ENCODE data around the gene CDC7. TPM values are rescaled to one million over a fixed set of nuclear protein-coding genes. Genes with fewer than 3 reads are reported as not detected.
A peak's percentile ranks its signal among the peaks of the same experiment; 100 is the strongest.

Gene CDC7
- total and polyA plus RNA-seq, 2 donors (not counting 1 experiment from before 2014, with no cell fraction given), result 3.9 to 7.4 TPM

DNA sequence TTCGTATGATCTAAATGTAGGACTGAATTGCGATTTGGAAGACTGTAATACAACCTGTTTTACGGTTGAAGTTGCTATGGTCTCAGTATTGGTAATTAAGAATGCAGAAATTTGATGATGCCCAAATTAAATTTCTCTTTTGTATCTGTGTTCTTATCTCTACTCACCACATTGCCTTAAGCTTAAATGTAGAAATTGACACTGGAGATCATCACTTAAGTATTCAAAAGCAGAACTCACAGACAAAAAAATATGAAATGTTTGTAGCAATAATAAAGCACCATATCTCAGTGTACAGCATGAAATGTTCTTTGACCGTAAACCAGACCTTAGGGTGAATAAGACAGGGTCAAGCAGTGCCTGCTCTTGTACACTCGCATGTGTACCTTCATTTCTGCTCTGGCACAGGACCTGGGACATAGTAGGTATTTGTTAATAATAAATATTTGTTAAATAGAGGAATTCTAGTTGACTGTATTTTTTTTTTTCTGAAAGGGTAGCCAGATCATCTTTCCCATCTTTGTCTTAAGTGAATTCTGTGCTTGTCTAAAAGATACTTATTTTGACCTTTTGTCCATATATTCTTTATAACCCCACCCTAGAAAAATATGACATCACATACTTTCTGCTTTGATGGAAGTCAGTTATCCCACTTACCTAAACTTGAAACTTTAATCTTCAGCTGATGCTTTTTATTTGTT is 1.5 kb downstream of the CDC7 start:
- H3K9ac ChIP-seq (ENCODE audit: low read length), result peak overlapping the region; percentile 92
- ChIA-PET CTCF (interaction anchor here (2.3 kb wide), 1 partner anchor 10 kb away, joined by 8 read pairs; no protein-coding TSS in a partner anchor), POLR2A (interaction anchor here (1.0 kb wide), 1 partner anchor 23 kb away, joined by 3 read pairs; no protein-coding TSS in a partner anchor)
- peak overlapping the region in 1 of 5 experiments; percentile 91 for H3K4me3 ChIP-seq (ENCODE audit: control extremely low read depth in 1 of 5, extremely low read depth in 1 of 5, insufficient read depth in 1 of 5, low read depth in 2 of 5, low read length in 4 of 5)
- no peaks in the 10 kb centered on the region for H3K27me3 ChIP-seq (replicated peaks in 1 of 4; ENCODE audit: control extremely low read depth in 1 of 4, control insufficient read depth in 3 of 4, insufficient read depth in 4 of 4, low read length in 3 of 4)
- peaks cover 14 to 15% of the 10 kb centered on the region in 2 donors for H3K4me1 ChIP-seq (ENCODE audit: control insufficient read depth in 2 of 2, insufficient read depth in 2 of 2, low read length in 2 of 2)
- ATAC-seq (ENCODE audit: low read depth) (no peak), DNase-seq (no peak)
- no peaks in the 10 kb centered on the region for H3K36me3 ChIP-seq (replicated peaks in 1 of 2; ENCODE audit: control extremely low read depth in 1 of 2, control insufficient read depth in 1 of 2, extremely low read depth in 1 of 2, insufficient read depth in 2 of 2, low read length in 1 of 2)
- H3K79me2 ChIP-seq (ENCODE audit: control insufficient read depth, insufficient read depth, low read length), result peaks cover 17% of the 10 kb centered on the region
- intact Hi-C loops (cut with micrococcal nuclease), result loop anchor here (2.0 to 10.0 kb wide), 5 partner anchors 97 to 1575 kb away; partner anchors contain the start of genes BTBD8, GLMN, HFM1 and MTF2
- H3K27ac Mint-ChIP-seq, result no peak overlapping the region
- H2AFZ ChIP-seq (ENCODE audit: insufficient read depth, low read depth, low read length, poor library complexity, severe bottlenecking), result peak overlapping the region; percentile 97
- H3K4me3 Mint-ChIP-seq, result peak overlapping the region; percentile 6
- H3K4me1 Mint-ChIP-seq, result peaks cover 17% of the 10 kb centered on the region
- H3K9me3 ChIP-seq (ENCODE audit: control extremely low read depth in 1 of 3, control insufficient read depth in 2 of 3, insufficient read depth in 1 of 3, low read length in 2 of 3), result no peaks in the 10 kb centered on the region
- no peaks in the 10 kb centered on the region for H3K9me3 Mint-ChIP-seq (ENCODE audit: insufficient read depth)
- no peak overlapping the region for H3K27ac ChIP-seq (ENCODE audit: low read length in 2 of 2)
- peak overlapping the region; percentile 92 for H3K4me2 ChIP-seq (replicated peaks; ENCODE audit: low read depth, low read length, poor library complexity, severe bottlenecking)
- H3K27me3 Mint-ChIP-seq, result no peaks in the 10 kb centered on the region
- 62% methylated on average over 3 of the region's 5 CpGs for WGBS (ENCODE audit: insufficient coverage)
- no peaks in the 10 kb centered on the region for H4K20me1 ChIP-seq (ENCODE audit: control insufficient read depth, insufficient read depth, low read length, poor library complexity, severe bottlenecking)
- no peak for TF ChIP-seq EZH2 (IDR thresholded peaks at IDR 0.05; ENCODE audit: borderline replicate concordance, insufficient read depth, low read depth, low read length, poor library complexity, severe bottlenecking)
- TF ChIP-seq, protein P1, sequence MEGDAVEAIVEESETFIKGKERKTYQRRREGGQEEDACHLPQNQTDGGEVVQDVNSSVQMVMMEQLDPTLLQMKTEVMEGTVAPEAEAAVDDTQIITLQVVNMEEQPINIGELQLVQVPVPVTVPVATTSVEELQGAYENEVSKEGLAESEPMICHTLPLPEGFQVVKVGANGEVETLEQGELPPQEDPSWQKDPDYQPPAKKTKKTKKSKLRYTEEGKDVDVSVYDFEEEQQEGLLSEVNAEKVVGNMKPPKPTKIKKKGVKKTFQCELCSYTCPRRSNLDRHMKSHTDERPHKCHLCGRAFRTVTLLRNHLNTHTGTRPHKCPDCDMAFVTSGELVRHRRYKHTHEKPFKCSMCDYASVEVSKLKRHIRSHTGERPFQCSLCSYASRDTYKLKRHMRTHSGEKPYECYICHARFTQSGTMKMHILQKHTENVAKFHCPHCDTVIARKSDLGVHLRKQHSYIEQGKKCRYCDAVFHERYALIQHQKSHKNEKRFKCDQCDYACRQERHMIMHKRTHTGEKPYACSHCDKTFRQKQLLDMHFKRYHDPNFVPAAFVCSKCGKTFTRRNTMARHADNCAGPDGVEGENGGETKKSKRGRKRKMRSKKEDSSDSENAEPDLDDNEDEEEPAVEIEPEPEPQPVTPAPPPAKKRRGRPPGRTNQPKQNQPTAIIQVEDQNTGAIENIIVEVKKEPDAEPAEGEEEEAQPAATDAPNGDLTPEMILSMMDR (IDR thresholded peaks at IDR 0.05), result no peak

DNA sequence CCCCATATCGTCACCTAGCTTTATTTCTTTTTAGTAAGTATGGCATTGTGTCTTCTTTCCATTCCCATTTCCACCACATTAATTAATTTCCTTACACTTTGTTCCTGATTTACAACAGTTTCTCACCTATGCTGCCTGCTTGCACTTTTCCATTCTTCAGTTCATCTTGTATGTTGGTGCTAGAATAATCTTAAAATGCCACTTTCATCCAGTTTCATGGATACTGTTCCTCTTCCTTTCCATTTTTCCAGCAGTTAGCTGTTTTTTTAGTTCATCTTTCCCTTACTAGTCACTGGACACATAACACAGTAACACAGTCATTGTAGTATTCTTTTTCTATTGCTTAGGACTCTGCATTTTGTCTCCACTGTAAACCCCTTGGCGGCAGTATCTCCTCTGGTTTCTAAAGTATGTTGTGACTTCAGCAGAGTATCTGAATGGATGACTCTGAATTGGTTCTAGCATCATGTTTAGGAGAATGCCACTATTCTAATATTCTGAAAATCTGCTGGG is 2.1 kb downstream of the CDC7 start:
- H3K4me3 ChIP-seq (ENCODE audit: control extremely low read depth in 1 of 5, extremely low read depth in 1 of 5, insufficient read depth in 1 of 5, low read depth in 2 of 5, low read length in 4 of 5), result no peak overlapping the region
- CTCF ChIA-PET, result no interaction called here

More for the DNA sequence above, 2.1 kb downstream of the CDC7 start:
- H2AFZ ChIP-seq (ENCODE audit: insufficient read depth, low read depth, low read length, poor library complexity, severe bottlenecking), result no peak overlapping the region
- no peaks in the 10 kb centered on the region for H3K9me3 Mint-ChIP-seq (ENCODE audit: insufficient read depth)
- intact Hi-C loops (cut with micrococcal nuclease), result loop anchor here (5.0 to 10.0 kb wide), 3 partner anchors 218 to 1575 kb away; partner anchors contain the start of genes GLMN, MTF2 and RPAP2
- H3K27me3 Mint-ChIP-seq, result no peaks in the 10 kb centered on the region
- no peak for ATAC-seq (ENCODE audit: low read depth)
- no peak overlapping the region for H3K9ac ChIP-seq (ENCODE audit: low read length)
- peak overlapping the region; percentile 6 for H3K4me3 Mint-ChIP-seq
- no peak overlapping the region for H3K27ac ChIP-seq (ENCODE audit: low read length in 2 of 2)
- H3K4me2 ChIP-seq (replicated peaks; ENCODE audit: low read depth, low read length, poor library complexity, severe bottlenecking), result no peak overlapping the region
- no CpG with 5 or more reads among the region's 2 CpGs for WGBS (ENCODE audit: insufficient coverage)
- peaks cover 17% of the 10 kb centered on the region for H3K79me2 ChIP-seq (ENCODE audit: control insufficient read depth, insufficient read depth, low read length)
- POLR2A ChIA-PET, result interaction anchor here (1.0 kb wide), 1 partner anchor 23 kb away, joined by 3 read pairs; no protein-coding TSS in a partner anchor
- no peaks in the 10 kb centered on the region for H3K9me3 ChIP-seq (ENCODE audit: control extremely low read depth in 1 of 3, control insufficient read depth in 2 of 3, insufficient read depth in 1 of 3, low read length in 2 of 3)
- no peaks in the 10 kb centered on the region for H4K20me1 ChIP-seq (ENCODE audit: control insufficient read depth, insufficient read depth, low read length, poor library complexity, severe bottlenecking)
- DNase-seq, result no peak
- no peaks in the 10 kb centered on the region for H3K27me3 ChIP-seq (replicated peaks in 1 of 4; ENCODE audit: control extremely low read depth in 1 of 4, control insufficient read depth in 3 of 4, insufficient read depth in 4 of 4, low read length in 3 of 4)
- TF ChIP-seq, protein P1 (IDR thresholded peaks at IDR 0.05), result no peak
- no peak for TF ChIP-seq EZH2 (IDR thresholded peaks at IDR 0.05; ENCODE audit: borderline replicate concordance, insufficient read depth, low read depth, low read length, poor library complexity, severe bottlenecking)
- no peak overlapping the region for H3K27ac Mint-ChIP-seq
- H3K4me1 Mint-ChIP-seq, result peaks cover 17% of the 10 kb centered on the region
- peaks cover 14 to 15% of the 10 kb centered on the region in 2 donors for H3K4me1 ChIP-seq (ENCODE audit: control insufficient read depth in 2 of 2, insufficient read depth in 2 of 2, low read length in 2 of 2)
- H3K36me3 ChIP-seq (replicated peaks in 1 of 2; ENCODE audit: control extremely low read depth in 1 of 2, control insufficient read depth in 1 of 2, extremely low read depth in 1 of 2, insufficient read depth in 2 of 2, low read length in 1 of 2), result no peaks in the 10 kb centered on the region

Data from B cell (primary cell).